Activated CD4-positive, alpha-beta T cell treated with anti-CD3 and anti-CD28 coated beads, Interleukin-2, Interleukin-6, amounts not matched to agents 100 ng/mL and 50 ng/mL, durations not matched to agents 16 hours and 8 hours (primary cell): ENCODE measurements around the gene TMEM267.
A peak's percentile ranks its signal among the peaks of the same experiment; 100 is the strongest.

ENCODE experiments used
- DNase-seq: peaks from one replicate; pipeline ENCODE4 v3.0.0-alpha.2; 2020

TMEM267 gene

DNA sequence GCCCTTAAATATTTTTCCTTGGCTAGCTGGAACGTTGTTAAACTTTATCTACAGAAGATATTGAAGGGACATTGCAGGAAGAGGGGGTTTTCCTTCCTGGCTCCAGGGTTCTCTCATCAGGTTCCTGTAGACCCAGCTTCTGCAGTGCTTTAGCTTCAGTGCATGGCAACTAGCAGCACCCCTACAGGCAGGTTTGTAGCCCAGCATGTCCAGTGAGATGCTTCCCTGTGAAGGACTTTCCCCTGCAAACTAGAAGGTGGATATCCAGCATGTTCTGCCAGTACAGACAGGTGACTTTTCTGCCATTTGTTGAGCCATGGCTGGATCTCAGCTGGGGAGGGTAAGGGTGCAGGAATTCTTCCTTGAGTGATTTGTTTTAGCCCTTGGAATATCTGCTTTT lies 81.8 kb downstream of the TMEM267 start:
- no peak for DNase-seq

DNA sequence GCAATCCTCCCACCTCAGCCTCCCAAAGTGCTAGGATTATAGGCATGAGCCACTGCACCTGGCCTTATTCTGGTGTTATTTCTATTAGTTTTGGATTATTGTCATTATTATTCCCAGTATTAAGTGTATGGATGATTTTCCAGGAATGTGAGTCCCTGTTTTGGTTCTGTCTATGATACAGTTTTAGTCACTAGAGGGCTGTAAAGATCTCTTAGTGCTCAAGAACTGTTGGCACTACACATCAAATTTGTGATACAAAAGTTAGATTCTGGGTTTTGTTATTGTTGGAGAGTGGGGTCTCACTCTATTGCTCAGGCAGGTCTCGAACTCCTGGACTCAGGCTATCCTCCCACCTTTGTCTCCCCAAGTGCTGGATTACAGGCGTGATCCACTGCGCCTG lies 83.6 kb downstream of the TMEM267 start:
- DNase-seq = no peak

DNA sequence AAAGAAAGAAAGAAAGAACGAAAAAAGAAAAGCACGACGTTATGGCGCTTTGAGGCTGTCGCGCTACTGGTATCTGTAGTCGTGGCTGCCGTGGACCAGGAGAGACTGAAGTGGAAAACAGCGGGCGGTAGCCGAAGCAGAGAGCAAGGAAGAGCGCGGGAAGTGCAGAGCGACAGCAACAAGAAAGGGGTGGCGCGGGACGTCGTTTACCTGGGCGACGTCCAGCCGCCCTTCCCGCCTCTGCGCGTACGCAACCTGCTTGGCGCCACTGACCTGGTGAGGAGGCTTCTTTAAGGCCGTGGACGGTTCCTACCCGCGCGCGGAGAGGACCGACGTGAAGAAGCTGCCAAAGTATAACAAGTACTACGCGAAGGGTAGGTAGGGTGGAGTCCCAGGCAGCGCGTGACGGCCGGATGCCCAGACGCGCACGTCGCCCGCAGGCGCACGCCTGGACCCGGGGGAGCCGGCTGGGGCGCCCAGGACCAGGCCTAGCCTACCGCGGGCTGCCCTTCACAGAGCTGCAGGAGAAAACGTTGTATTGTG lies 86.8 kb downstream of the TMEM267 start:
- DNase-seq = peak; percentile 70
